Measurements from ENCODE around the gene LRSAM1.

LRSAM1 gene

DNA sequence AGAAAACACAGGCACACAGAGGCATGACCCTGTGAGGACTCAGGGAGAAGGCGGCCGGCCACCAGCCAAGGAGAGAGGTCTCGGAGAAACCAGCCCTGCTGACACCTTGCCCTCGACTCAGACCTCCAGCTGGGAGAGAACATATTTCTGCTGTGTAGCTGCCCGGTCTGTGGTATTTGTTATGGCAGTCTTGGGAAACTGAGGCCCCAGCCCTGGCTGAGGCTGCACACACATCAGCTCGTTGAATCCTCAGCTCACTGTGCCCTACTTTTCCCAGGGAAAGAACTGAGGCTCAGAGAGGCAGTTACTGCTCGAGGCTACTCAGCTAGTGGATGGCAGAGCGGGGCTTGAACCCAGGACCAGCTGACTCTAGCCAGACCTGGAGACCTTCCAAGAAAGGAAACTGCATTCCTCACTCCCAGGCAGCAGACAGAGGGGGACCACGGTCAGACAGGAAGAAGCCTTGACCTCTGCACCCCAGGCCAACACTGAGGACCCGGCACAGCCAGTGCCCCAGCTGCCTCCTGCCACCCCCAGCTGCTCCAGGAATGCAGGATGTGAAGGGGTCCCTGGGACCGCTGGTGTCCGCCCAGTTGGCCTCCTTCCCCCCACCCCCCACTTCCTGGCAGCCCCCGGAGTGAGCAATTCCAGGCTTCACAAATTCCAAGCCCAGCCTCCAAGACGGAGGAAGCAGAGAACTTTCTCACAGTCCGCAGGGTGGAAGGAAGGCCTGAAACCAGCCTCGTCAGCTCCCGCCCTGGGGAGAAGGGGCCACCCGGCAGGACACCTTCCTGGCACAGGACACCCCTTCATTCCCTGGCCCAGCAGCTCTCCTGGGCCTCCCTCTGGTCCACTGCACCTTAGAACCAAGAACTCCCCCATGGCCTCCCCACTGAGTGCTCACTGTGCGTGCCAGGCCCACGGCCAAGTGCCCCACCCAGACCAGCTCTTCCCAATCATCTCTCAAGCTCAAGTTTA lies 69.9 kb downstream of the LRSAM1 start:
- Mint-ChIP-seq H3K27me3 (no peaks in the 10 kb centered on the region), H3K4me3 (no peak overlapping the region), H3K36me3 (peaks cover 14% of the 10 kb centered on the region), H3K4me1 (ENCODE audit: low read depth) (no peaks in the 10 kb centered on the region), H3K9me3 (ENCODE audit: low read depth) (no peaks in the 10 kb centered on the region), H3K27ac (no peak overlapping the region)

DNA sequence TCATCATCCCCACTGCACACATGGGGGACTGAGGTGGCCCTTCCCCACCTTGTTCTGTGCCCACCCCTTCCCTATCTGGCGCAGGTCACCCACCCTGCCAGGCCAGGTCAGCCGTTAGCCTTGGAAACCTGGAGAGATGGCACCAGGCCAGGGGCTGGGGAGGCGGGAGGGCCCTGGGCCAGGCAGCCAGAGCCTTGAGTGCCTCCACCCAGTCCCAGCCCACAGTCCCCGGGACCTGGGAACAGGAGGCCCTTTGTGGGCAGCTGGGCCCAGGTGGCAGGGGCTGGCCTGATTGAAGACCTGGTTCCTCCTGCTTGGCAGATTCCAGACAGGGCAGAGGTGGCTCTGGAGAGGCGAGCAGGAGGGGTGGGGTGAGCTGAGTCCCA lies 70.6 kb downstream of the LRSAM1 start:
- H3K4me3 Mint-ChIP-seq: no peak overlapping the region
- H3K27ac Mint-ChIP-seq: no peak overlapping the region
- H3K27me3 Mint-ChIP-seq: no peaks in the 10 kb centered on the region

DNA sequence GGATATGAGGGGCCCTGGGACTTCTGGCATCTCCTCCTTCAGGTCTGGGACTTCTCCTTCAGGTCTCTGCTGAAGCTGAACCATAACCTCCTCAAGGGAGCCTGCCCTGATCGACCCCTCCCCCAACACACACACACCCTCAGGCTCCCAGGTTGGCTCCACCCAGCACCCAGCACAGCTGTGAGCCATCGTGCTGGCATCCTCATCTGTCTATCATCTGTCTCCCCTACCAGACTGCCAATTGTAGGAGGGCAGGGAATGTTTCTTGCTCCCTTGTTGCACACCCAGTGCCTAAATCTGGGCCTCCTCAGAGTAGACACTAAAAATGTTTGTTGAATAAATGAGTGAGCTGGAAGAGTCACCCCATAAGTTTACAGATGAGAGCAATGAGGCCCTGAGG lies 71.4 kb downstream of the LRSAM1 start:
- Mint-ChIP-seq H3K9me3 (ENCODE audit: low read depth) (no peaks in the 10 kb centered on the region), H3K4me3 (no peak overlapping the region), H3K27ac (no peak overlapping the region), H3K27me3 (no peaks in the 10 kb centered on the region), H3K36me3 (peaks cover 11% of the 10 kb centered on the region), H3K4me1 (ENCODE audit: low read depth) (no peaks in the 10 kb centered on the region)

More for the DNA sequence above, 70.6 kb downstream of the LRSAM1 start:
- Mint-ChIP-seq H3K36me3 (peaks cover 14% of the 10 kb centered on the region), H3K4me1 (ENCODE audit: low read depth) (no peaks in the 10 kb centered on the region), H3K9me3 (ENCODE audit: low read depth) (no peaks in the 10 kb centered on the region)

DNA sequence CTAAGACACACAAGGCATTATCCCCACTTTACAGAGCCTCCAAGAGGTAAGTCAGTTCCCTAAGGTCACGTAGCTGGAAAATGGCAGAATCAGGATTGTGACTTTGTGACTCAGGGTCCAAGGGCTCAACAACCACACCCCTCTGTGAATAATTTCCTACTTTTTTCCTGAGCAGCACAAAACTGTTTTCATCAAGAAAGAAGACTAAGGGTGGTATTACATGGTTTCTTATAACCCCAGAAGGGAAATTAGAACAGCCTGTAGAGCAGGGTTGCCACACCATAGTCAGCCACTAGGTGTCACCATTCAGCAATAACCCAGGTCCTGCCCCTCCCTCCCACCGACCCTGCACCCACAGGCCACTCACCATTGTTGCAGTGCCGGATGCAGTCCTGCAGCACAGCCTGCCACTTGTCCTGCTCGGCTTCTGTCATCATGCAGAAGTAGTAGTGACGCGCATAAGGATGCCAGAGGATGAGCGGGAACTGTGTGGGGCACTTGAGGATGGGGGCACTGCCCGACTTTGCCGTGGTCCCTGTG lies 72.1 kb downstream of the LRSAM1 start:
- no peaks in the 10 kb centered on the region for H3K9me3 Mint-ChIP-seq (ENCODE audit: low read depth)
- H3K4me1 Mint-ChIP-seq (ENCODE audit: low read depth): no peaks in the 10 kb centered on the region
- H3K4me3 Mint-ChIP-seq: no peak overlapping the region
- H3K36me3 Mint-ChIP-seq: peaks cover 11% of the 10 kb centered on the region
- no peak overlapping the region for H3K27ac Mint-ChIP-seq
- H3K27me3 Mint-ChIP-seq: no peaks in the 10 kb centered on the region

DNA sequence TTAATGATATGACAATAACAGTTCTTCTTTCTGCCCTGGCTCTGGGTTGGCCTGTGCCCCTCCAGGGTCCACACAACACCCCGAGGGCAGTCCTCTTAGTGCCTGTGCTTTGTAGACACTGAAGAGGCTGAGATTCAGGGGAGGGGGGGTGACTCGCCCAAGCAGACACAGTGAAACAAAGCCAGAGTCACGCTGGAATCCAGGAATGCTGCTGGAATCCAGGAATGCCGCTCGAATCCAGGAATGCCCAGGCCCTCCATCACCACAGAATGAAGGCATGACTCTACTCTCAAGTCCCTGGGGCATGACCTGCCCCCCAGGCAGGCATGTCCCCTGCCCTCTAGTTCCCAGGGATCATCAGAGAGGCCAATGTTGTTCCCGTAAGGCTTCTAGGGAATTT lies 73.1 kb downstream of the LRSAM1 start:
- H3K4me1 Mint-ChIP-seq (ENCODE audit: low read depth): no peaks in the 10 kb centered on the region
- H3K27ac Mint-ChIP-seq: no peak overlapping the region
- no peaks in the 10 kb centered on the region for H3K27me3 Mint-ChIP-seq
- H3K4me3 Mint-ChIP-seq: no peak overlapping the region
- no peaks in the 10 kb centered on the region for H3K9me3 Mint-ChIP-seq (ENCODE audit: low read depth)
- peaks cover 11% of the 10 kb centered on the region for H3K36me3 Mint-ChIP-seq

DNA sequence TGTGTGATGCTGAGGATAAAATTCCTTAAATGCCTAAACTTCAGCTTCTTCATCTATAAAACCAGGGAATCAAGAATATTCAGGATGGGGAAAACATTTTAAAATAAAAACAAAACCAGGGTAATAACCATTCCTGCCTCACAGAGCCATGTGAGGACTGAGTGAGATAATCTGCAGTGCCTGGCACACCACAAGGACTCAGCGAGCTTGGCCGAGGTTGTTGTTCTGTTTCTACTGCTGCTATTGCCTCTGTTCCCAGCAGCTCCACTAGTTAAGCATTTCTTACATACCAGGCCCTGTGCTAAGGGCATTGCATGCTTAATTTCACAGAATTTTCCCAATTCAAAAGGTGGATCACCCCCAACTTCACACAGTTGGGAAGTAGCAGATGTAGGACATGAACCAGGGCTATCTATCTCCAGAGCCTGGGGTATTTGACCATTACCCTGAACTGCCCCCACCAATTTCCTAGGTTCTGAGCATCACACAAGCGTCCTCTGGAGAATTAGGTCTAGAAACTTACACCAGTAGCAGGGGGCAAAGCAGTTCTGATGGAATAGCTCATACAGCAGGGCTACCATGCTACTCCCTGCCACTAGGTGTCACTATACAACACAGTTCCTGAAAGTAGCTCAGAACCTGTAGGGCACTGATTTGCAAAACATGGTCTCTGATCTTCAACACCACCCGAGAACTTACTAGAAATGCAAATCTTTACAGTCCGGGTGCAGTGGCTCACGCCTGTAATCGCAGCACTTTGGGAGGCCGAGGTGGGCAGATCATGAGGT lies 74.3 kb downstream of the LRSAM1 start:
- H3K27ac Mint-ChIP-seq: no peak overlapping the region
- no peaks in the 10 kb centered on the region for H3K27me3 Mint-ChIP-seq
- no peak overlapping the region for H3K4me3 Mint-ChIP-seq
- no peaks in the 10 kb centered on the region for H3K9me3 Mint-ChIP-seq (ENCODE audit: low read depth)
- H3K4me1 Mint-ChIP-seq (ENCODE audit: low read depth): no peaks in the 10 kb centered on the region
- H3K36me3 Mint-ChIP-seq: peaks cover 8% of the 10 kb centered on the region

DNA sequence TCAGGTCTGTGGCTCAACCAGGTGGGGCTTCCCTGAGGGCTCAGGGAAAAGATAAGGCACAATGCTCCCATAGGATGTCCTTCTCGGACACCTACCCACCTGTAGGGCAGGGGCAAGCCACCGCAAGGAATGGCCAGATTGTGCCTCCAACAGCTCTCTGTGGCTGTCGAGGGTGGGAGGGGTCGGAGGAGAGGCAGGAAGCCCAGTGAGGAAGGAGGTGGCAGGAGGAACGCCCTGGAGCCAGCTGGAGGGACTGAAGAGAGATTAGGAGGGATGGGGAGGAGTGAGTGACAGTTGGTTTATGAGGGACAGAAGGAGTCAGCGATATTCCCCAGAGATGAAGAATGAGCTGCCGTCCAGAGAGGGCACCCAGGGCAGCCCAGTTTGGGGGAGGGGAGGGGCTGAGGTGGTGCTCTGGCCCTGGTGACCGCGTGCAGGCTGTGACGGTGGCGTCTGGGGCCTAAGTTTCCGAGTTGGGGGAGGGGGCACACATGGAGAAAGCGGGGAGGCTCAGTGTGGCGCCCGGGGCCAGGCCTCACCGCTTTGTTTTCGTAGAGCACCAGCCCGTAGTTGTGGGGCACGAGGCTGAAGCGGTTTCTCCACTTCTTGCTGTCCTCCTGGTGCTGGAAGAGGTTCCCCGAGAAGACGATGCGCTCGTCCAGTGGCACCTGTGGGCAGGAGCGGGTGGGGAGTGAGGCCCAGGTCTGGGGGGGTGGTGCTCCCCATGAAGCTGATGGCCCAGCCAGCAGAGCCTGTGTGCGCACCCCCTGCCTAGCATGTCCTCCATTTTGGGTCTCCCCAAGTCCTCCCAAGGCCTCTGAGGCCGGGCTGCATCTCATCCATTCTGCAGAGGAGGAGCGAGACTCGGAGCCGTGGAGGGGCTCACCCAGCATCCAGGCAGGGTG lies 75.6 kb downstream of the LRSAM1 start:
- H3K9me3 Mint-ChIP-seq (ENCODE audit: low read depth): no peaks in the 10 kb centered on the region
- H3K4me1 Mint-ChIP-seq (ENCODE audit: low read depth): no peaks in the 10 kb centered on the region
- H3K27ac Mint-ChIP-seq: no peak overlapping the region
- H3K36me3 Mint-ChIP-seq: peaks cover 8% of the 10 kb centered on the region
- H3K4me3 Mint-ChIP-seq: no peak overlapping the region
- no peaks in the 10 kb centered on the region for H3K27me3 Mint-ChIP-seq

DNA sequence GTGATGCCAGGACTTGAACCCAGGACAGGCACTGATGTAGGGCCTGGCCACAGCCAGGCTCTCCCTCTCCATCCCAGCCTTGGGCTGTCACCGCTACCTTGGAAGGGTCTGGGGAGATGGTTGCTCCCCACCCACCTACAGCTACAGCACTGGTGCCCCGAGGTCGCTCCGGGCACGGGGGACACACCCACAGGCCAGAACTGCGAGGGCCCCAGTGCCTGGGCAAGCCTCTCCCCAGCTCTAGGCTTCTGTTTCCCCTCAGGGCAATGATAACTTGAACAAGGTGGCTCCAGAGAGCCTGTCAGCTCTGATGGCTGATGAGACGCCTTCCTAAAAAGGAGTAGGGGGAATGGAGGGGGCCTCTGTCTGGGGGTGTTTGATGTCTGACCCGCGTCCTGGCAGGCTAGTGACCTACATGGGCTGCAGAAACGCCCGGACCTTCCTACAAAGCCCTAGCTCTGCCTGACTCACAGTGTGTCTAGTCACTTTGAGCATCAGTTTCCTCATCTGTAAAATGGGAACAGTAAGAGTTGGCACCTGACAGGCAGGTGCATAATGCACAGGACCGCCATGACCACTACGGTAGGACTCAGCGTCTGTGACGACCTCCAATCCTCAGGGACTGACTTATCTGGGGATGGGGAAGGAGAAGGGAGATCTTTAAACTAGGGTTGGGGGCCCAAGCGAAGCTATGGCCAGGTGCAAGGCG lies 76.4 kb downstream of the LRSAM1 start:
- no peak overlapping the region for H3K4me3 Mint-ChIP-seq
- no peaks in the 10 kb centered on the region for H3K9me3 Mint-ChIP-seq (ENCODE audit: low read depth)
- H3K4me1 Mint-ChIP-seq (ENCODE audit: low read depth): no peaks in the 10 kb centered on the region
- no peaks in the 10 kb centered on the region for H3K27me3 Mint-ChIP-seq
- no peak overlapping the region for H3K27ac Mint-ChIP-seq
- H3K36me3 Mint-ChIP-seq: peaks cover 8% of the 10 kb centered on the region

DNA sequence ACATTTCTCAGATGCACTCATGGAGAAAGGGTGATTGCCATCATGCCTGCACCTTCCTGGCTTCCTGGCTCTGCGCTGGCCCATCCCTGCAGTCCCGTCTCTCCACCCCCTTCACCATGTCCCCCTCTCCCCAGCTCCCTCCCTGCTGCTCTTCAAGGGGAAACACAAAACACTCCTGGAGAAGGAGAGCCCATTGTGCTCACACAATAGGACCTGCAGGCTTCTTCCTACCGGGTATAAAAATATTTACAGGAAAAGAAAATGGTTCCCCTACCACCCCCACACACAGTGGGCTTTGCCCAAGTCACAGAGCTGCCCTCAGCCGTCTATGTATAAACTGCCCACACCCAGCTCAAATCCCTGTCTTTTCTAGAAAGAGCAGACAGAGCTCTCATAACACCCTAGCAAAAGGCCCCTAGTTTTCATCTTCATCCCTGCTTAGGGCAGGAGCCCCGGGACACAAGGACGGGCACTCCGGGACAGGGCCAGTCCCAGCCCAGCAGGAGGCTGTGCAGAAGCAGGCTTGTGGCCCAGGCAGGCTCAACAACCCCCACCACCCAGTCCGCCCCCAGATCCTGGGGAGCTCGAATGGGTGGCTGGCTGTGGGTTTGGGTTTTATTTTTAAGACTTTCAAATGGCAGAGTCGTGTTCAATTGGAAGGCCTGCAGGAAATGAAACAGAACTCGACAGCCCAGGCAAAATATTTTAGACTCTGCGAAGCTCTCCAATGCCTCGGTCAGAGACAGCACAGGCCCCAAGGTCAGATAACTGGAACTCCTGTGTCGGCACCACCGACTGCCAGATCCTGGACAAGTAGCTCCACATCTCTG lies 77.3 kb downstream of the LRSAM1 start:
- H3K27me3 Mint-ChIP-seq: no peaks in the 10 kb centered on the region
- H3K36me3 Mint-ChIP-seq: peaks cover 5% of the 10 kb centered on the region
- no peak overlapping the region for H3K27ac Mint-ChIP-seq
- H3K4me1 Mint-ChIP-seq (ENCODE audit: low read depth): no peaks in the 10 kb centered on the region
- no peaks in the 10 kb centered on the region for H3K9me3 Mint-ChIP-seq (ENCODE audit: low read depth)
- no peak overlapping the region for H3K4me3 Mint-ChIP-seq

DNA sequence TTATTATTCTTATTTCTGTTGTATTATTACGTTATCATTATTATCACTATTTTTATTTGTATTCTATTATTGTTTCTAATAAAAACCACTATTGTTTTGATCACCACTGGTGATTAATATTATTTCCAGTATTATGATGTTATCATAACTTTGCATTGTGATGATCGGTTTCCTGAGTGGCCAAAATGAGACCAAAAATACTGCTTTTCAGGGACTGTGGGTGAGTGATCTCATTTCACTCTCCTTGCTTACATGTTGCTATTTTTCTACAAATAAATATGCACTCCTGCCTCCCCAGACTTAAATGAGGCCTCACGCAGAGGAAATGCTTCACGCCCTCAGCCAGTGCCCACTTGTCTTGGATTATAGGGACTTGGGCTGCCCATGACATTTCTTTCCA lies 78.4 kb downstream of the LRSAM1 start:
- Mint-ChIP-seq H3K4me1 (ENCODE audit: low read depth) (no peaks in the 10 kb centered on the region), H3K36me3 (peaks cover 5% of the 10 kb centered on the region), H3K27ac (no peak overlapping the region), H3K27me3 (no peaks in the 10 kb centered on the region), H3K4me3 (no peak overlapping the region), H3K9me3 (ENCODE audit: low read depth) (no peaks in the 10 kb centered on the region)

DNA sequence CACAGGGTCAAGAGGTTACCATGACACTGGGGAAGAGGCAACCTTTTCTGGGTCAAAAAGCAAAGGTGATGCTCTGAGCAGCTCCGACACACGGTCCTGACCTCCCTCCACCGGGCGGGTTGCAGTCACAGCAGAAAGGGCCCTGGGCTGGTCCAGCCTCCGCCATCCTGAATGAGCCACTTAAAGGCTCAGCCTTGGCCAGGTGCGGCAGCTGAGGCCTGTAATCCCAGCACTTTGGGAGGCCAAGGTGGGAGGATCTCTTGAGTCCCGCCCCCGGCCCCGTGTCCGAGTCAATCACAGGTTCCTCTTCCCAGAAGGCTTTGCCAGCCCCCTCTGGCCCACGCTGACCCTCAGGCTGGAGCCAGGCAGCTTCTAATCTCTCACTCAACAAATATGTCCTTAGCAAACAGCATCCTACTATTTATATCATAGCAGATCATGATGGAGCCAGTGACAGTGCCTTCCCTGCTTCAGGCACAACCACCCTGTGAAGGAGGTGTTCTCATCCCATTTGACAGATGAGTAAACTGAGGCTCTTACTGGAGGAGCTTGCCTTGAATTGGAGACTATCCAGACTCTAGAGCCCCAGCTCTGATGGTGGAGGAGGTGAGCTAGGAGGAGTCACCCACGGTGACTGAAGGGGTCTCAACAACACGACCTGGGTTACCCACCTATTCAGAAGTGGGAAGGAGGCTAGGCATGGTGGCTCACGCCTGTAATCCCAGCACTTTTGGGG lies 79.1 kb downstream of the LRSAM1 start:
- no peak overlapping the region for H3K4me3 Mint-ChIP-seq
- no peaks in the 10 kb centered on the region for H3K4me1 Mint-ChIP-seq (ENCODE audit: low read depth)
- H3K36me3 Mint-ChIP-seq: no peaks in the 10 kb centered on the region
- no peaks in the 10 kb centered on the region for H3K9me3 Mint-ChIP-seq (ENCODE audit: low read depth)
- H3K27me3 Mint-ChIP-seq: no peaks in the 10 kb centered on the region
- no peak overlapping the region for H3K27ac Mint-ChIP-seq

DNA sequence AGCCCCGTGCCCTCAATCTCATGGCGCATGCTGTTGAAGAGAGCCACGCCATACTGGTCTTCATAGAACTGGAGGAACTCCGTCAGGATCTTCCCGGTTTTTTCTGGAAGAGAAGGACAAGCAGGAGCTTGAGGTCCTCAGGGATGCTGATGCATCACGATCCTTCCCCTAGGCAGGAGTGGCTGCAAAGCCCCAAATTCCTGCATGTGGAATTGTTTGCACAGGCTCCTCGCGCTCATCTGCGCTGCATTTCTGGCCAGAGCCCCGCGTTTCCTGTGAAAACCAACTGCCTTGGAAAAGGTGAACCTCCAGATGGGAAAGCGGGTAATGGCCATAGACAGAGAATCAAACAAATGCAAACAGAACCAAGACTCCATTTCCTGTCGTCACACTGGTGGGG lies 80.4 kb downstream of the LRSAM1 start:
- H3K27ac Mint-ChIP-seq: no peak overlapping the region
- H3K36me3 Mint-ChIP-seq: no peaks in the 10 kb centered on the region
- no peaks in the 10 kb centered on the region for H3K9me3 Mint-ChIP-seq (ENCODE audit: low read depth)
- no peaks in the 10 kb centered on the region for H3K4me1 Mint-ChIP-seq (ENCODE audit: low read depth)
- H3K27me3 Mint-ChIP-seq: no peaks in the 10 kb centered on the region
- H3K4me3 Mint-ChIP-seq: no peak overlapping the region

All from activated naive CD8-positive, alpha-beta T cell (primary cell).